HG02763 (cell line): ENCODE measurements around the gene CD36.

Experiments
- ATAC-seq: cut with Tn5 transposase; IDR thresholded peaks from one replicate; pipeline ENCODE4 v1.9.1; 2021; ENCODE audit warnings: mild to moderate bottlenecking, moderate library complexity; ENCODE audit not compliant: unreplicated experiment

Gene CD36

DNA sequence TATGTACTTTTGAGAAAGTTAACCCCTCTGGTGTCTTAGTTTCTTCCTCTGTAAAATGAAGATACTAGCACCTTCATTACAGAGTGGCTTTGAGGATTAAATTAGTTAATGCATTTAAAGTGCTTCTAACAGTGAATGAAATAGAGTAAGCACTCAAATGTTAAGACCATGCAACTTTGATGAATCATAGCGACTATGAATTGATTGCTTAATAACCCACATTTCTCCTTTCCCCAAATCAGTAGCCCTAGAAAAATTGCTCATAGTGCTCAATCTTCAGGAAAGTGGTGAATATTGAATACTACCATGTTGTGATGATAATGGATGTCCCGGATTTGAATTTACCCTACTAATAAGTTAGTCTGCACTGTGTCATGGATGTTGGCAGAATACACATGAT is 48.1 kb downstream of the CD36 start:
- ATAC-seq, result no peak

GRCh38 chr7:80699045-80699638 is 60.7 kb downstream of the CD36 start:
- ATAC-seq, result no peak

DNA sequence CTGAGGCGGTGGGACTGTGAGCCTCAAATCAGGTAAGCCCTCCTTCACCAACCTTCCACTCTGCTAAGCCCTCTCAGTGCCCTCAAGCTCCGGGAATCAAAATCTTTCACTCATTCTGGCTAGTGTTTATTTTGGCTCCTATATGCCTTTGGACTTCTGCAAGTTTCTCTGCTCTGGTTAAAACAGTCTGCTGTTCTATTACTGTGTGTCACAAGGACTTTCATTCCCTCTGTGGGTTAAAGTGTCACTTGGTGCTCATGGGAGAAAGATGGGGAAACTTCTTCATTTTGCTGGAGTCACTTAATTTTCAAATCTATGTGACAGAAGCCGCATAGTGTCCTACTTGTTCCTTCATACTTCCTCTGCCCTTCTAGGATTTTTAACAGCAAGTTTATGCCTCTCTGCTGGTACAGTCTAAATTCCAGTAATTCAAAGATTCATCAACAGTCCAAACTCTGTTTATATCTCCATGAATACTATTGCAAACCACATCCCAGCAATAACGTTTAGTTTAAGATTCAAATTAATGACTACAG is 61.3 kb downstream of the CD36 start:
- no peak for ATAC-seq

DNA sequence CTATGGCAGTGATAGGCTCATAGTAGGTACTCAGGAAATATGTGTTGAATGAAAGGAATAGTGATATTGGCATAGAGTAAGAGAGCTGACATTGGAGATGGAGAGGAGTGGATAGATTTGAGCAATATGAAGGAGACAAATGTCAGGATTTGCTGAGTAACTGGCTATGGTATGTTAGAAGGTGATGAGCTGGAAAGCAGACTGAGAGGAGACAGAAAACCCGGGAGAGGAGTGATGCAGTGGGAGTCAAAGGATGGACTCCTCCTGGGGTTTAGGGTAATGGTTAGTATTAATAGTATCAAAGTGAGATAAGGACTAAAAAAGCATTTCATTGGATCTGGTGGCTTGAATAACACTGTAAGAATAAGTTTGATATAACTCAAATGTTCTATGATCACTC is 64.8 kb downstream of the CD36 start:
- no peak for ATAC-seq

- ATAC-seq, result no peak
These were observed 66.8 kb downstream of the CD36 start for GRCh38 chr7:80705130-80705781.

- no peak for ATAC-seq
These were observed 68.9 kb downstream of the CD36 start for GRCh38 chr7:80707318-80707717.

- no peak for ATAC-seq
These were observed 69.7 kb downstream of the CD36 start for GRCh38 chr7:80708123-80708522.

DNA sequence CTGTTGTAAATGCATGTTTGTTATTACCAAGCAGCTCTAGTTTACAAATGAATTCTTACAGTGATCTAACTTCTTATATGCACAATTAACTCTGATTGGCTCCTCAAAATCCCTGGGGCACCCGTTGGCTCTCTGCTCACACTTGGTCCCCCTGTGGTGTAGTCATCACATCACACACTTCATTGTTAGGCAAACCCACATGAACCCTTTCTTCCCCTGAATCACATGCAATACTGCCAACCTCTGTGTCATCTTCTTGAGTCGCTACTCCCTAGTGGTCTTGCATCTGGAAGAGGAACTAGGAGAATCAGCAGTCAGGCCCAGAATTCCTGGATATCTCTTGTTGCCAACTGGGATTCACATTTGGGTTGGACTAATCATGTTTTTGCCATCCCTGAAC is 73.1 kb downstream of the CD36 start:
- no peak for ATAC-seq

- ATAC-seq, result no peak
These were observed 80.8 kb downstream of the CD36 start for GRCh38 chr7:80719261-80719660.

DNA sequence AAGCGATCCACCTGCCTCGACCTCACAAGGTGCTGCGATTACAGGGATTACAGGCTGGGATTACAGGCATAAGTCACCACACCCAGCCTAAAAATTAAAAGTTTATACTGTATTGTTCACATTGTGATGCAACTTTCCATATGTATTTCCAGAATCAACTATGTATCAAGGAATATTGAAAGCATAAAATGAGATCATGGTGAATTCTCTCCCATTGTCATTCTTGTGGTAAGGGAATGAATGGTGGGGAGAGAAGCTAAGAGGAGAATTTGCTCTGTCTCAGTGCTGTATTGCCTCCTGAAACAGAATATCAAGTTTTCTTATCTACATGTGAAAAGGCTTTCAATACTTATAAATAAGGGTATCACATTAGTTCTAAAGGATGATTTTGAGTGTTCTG is 81.7 kb downstream of the CD36 start:
- ATAC-seq, result no peak

DNA sequence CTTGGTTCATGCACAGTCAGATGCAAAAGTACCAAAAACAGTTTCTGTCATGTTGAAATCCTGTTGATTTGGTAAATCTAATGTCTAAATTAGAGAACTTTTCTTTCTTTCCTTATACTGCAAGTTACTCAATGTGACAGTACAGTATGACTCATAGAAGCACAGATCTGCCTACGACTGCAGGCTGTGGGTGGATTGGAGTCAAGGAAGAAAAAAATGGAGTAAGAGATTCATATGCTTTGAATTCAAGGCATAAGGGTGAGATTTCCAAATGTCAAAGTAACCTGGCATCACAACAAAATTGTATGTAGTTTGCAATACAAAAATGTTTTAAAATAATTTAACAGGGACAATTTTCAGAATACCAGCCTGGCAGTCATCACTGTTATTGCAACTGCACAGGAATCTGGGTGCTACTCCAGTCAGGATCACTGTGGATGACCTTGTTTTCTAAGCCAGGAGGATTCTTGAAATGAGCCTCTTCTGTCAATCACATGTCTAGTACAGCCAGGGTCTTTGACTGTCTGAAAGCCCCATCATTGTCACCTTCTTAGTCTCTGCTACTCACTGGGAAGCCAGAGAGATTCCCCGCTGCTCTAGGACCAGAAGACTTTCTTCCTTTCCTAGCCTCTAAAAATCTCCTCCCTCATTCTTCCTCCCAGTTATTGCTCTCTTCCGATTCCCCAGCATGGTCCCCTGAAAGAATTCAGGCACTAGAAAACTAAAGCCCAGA is 83.6 kb downstream of the CD36 start:
- no peak for ATAC-seq

DNA sequence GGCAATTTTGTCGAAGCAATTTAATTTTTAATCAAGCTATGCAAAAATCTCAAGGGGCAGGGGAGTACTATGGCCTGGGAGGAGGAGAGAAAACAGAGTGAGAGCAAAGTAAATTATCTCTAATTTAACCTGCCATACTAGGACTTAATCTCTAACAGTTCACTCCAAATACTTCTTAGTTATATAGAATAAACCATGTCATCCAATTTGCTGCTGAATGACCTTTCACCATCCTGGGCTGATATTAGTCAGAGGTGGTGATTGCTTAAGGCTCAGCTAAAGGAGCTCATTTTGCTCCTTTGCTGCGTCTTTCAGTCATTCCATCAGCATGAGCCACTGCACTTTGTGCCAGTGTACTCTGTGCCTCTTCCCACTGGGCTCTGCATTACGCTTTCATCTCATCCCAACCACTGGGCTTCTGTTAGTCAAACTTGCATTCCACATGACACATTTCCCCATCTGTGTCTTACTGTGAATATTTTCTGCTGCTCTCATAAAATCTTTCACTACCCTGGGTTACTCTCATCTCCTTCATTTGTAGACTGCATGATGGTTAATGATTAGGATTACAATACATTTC is 84.3 kb downstream of the CD36 start:
- ATAC-seq, result no peak

GRCh38 chr7:80724249-80724871 is 85.9 kb downstream of the CD36 start:
- ATAC-seq, result no peak

- ATAC-seq, result no peak
These were observed 86.8 kb downstream of the CD36 start for GRCh38 chr7:80725181-80725611.
